ENCODE data around the gene CHTF18.

CHTF18 gene

DNA sequence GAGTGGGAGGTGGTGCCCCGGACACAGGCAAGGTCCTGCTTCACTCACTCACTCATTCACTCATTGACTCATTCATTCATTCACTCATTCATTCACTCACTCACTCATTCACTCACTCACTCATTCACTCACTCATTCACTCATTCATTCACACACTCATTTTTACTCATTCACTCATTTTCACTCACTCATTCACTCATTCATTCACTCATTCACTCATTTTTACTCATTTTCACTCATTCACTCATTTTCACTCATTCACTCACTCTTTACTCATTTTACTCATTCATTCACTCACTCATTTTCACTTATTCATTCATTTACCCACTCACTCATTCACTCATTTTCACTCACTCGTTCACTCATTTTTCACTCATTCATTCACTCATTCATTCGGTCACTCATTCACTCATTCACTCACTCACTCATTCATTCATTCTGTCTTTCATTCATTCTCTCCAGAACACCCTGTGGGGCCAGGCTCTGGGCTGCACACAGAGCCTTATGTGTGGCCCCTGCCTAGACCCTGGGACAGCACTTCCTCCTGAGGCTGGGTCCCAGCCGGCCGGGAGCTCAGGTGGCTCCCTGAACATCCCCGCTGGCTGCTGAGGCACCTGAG lies 9.4 kb upstream of the CHTF18 start:
- no peak for DNase-seq (ENCODE audit: low read depth)
- Histone ChIP-seq H3K4me3 (ENCODE audit: low read length) (no peak overlapping the region), H3K36me3 (ENCODE audit: control insufficient read depth, insufficient read depth, low read length, severe bottlenecking) (no peaks in the 10 kb centered on the region), H3K4me1 (ENCODE audit: control insufficient read depth, insufficient read depth, low read length) (peaks cover 4% of the 10 kb centered on the region), H3K9me3 (ENCODE audit: control insufficient read depth, low read length) (no peaks in the 10 kb centered on the region), H3K9ac (ENCODE audit: low read length) (no peak overlapping the region), H3K27me3 (replicated peaks; ENCODE audit: control insufficient read depth, insufficient read depth, low read length) (peaks cover 42% of the 10 kb centered on the region)

- peaks cover 4% of the 10 kb centered on the region for H3K4me1 ChIP-seq (ENCODE audit: control insufficient read depth, insufficient read depth, low read length)
- H3K36me3 ChIP-seq (ENCODE audit: control insufficient read depth, insufficient read depth, low read length, severe bottlenecking), result no peaks in the 10 kb centered on the region
- peaks cover 42% of the 10 kb centered on the region for H3K27me3 ChIP-seq (replicated peaks; ENCODE audit: control insufficient read depth, insufficient read depth, low read length)
- H3K9me3 ChIP-seq (ENCODE audit: control insufficient read depth, low read length), result no peaks in the 10 kb centered on the region
- no peak overlapping the region for H3K9ac ChIP-seq (ENCODE audit: low read length)
- no peak for DNase-seq (ENCODE audit: low read depth)
- H3K4me3 ChIP-seq (ENCODE audit: low read length), result no peak overlapping the region
These were observed 8.9 kb upstream of the CHTF18 start for GRCh38 chr16:779561-779960.

DNA sequence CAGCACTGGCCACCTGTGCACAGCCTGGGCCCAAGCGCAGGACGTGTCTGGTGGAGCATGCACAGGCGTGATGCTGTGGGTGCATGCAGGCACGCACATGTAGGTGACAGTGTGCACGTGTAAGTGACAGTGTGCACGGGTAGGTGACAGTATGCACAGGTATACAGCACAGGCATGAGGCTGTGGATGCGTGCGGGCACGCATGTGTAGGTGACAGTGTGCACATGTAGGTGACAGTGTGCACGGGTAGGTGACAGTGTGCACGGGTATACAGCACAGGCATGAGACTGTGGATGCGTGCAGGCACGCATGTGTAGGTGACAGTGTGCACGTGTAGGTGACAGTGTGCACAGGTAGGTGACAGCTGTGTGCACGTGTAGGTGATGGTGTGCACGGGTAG lies 8.1 kb upstream of the CHTF18 start:
- no peak for DNase-seq (ENCODE audit: low read depth)
- Histone ChIP-seq H3K27me3 (replicated peaks; ENCODE audit: control insufficient read depth, insufficient read depth, low read length) (peaks cover 42% of the 10 kb centered on the region), H3K36me3 (ENCODE audit: control insufficient read depth, insufficient read depth, low read length, severe bottlenecking) (no peaks in the 10 kb centered on the region), H3K9ac (ENCODE audit: low read length) (no peak overlapping the region), H3K9me3 (ENCODE audit: control insufficient read depth, low read length) (no peaks in the 10 kb centered on the region), H3K4me3 (ENCODE audit: low read length) (no peak overlapping the region), H3K4me1 (ENCODE audit: control insufficient read depth, insufficient read depth, low read length) (peaks cover 4% of the 10 kb centered on the region)

DNA sequence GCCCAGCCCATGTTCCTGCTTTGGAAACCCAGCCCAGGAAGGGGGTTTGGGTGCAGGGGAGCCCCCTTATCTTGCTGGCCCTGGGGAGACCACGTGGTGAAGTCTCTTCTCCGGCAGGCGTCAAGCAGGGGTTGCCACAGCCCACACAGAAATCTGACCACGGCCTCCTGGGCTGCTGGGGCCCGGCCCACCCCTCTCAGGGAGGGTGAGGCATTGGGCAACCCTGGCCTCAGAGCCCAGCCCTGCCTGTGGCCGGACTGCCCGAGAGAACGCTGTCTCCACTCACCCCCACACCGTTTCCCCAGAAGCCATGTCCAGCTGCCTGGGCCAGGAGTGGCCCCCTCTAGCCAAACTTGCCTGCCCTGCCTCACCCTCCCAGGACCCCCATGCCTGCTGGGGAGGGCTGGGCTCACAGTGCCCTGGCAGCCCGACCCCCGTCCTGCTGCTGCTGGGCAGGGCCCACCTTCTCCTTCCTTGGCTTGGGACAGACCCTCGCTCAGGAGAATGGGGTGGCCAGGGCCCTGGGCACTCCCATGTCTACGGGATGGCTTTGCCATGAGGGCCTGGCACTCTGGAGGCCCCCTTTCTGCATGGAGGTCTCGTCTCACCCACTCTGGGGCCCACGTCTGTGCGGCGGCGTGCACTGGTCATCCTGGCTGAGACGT lies 6.9 kb upstream of the CHTF18 start:
- H3K9me3 ChIP-seq (ENCODE audit: control insufficient read depth, low read length), result no peaks in the 10 kb centered on the region
- H3K4me1 ChIP-seq (ENCODE audit: control insufficient read depth, insufficient read depth, low read length), result peaks cover 4% of the 10 kb centered on the region
- no peak overlapping the region for H3K4me3 ChIP-seq (ENCODE audit: low read length)
- no peak for DNase-seq (ENCODE audit: low read depth)
- H3K36me3 ChIP-seq (ENCODE audit: control insufficient read depth, insufficient read depth, low read length, severe bottlenecking), result peaks cover 5% of the 10 kb centered on the region
- H3K9ac ChIP-seq (ENCODE audit: low read length), result no peak overlapping the region
- peaks cover 38% of the 10 kb centered on the region for H3K27me3 ChIP-seq (replicated peaks; ENCODE audit: control insufficient read depth, insufficient read depth, low read length)

DNA sequence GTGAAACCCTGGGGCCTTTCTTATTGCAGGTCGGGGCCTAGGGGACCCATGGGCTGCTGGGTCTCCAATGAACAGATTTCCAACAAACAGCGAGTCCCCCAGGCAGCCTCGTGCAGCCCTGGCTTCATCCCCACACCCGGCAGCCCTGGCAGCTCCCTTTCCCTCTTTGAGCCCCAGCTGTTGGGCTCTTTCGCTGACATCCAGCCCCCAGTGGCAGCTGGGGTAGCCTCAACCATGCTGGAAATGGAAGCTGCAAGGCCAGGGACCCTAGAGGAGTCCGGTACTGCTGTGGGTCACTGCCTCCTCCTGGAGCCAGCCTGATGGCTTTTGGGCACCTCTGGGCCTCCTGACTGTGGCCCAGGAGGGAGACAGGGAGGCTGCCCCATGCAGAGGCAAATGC lies 6.2 kb upstream of the CHTF18 start:
- Histone ChIP-seq H3K36me3 (ENCODE audit: control insufficient read depth, insufficient read depth, low read length, severe bottlenecking) (peaks cover 5% of the 10 kb centered on the region), H3K9me3 (ENCODE audit: control insufficient read depth, low read length) (no peaks in the 10 kb centered on the region), H3K9ac (ENCODE audit: low read length) (no peak overlapping the region), H3K4me1 (ENCODE audit: control insufficient read depth, insufficient read depth, low read length) (peaks cover 7% of the 10 kb centered on the region), H3K4me3 (ENCODE audit: low read length) (no peak overlapping the region), H3K27me3 (replicated peaks; ENCODE audit: control insufficient read depth, insufficient read depth, low read length) (peaks cover 38% of the 10 kb centered on the region)
- no peak for DNase-seq (ENCODE audit: low read depth)

- Histone ChIP-seq H3K27me3 (replicated peaks; ENCODE audit: control insufficient read depth, insufficient read depth, low read length) (peaks cover 38% of the 10 kb centered on the region), H3K9ac (ENCODE audit: low read length) (no peak overlapping the region), H3K4me3 (ENCODE audit: low read length) (no peak overlapping the region), H3K9me3 (ENCODE audit: control insufficient read depth, low read length) (no peaks in the 10 kb centered on the region), H3K36me3 (ENCODE audit: control insufficient read depth, insufficient read depth, low read length, severe bottlenecking) (peaks cover 5% of the 10 kb centered on the region), H3K4me1 (ENCODE audit: control insufficient read depth, insufficient read depth, low read length) (peaks cover 11% of the 10 kb centered on the region)
- no peak for DNase-seq (ENCODE audit: low read depth)
These were observed 5.5 kb upstream of the CHTF18 start for GRCh38 chr16:782766-783403.

DNA sequence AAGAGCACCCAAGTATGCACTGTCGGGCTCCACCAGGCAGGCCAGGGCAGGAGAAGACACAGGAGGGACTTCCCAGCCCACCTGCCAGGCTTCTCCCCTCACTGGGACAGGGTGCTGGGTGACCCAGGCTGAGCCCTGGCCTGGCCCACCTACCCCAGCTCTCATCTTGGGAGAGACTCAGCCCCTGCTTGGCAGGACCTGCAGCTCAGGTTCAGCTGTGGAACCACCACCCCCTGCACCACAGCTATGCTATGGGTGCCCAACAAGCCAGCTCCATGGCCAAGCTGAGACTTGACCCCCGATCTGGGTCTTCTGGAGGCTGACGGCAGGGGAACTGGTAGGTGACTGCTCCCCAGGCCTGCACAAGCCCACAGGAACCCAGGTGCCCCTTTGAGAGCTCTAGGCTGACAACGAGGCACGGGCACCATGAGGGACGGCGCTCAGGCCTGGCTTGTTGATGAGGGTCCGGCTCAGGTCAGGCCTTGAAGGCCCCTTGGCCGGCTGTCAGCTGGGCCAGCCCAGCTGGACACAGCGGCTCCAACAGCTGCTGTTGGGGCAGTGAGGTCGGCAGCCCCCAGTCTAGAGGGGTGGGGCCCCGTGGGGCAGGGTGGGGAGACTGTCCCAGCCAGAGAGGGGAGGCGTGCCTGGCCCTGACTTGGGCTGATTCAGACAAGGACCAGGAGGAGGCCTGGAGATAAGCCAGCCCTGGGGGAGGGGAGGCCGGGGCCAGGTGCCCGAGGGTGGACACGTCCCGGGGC lies 4.8 kb upstream of the CHTF18 start:
- Histone ChIP-seq H3K4me3 (ENCODE audit: low read length) (no peak overlapping the region), H3K9ac (ENCODE audit: low read length) (no peak overlapping the region), H3K9me3 (ENCODE audit: control insufficient read depth, low read length) (no peaks in the 10 kb centered on the region), H3K4me1 (ENCODE audit: control insufficient read depth, insufficient read depth, low read length) (peaks cover 11% of the 10 kb centered on the region), H3K27me3 (replicated peaks; ENCODE audit: control insufficient read depth, insufficient read depth, low read length) (peaks cover 32% of the 10 kb centered on the region), H3K36me3 (ENCODE audit: control insufficient read depth, insufficient read depth, low read length, severe bottlenecking) (peaks cover 5% of the 10 kb centered on the region)
- DNase-seq (ENCODE audit: low read depth), result no peak

- Histone ChIP-seq H3K9ac (ENCODE audit: low read length) (no peak overlapping the region), H3K9me3 (ENCODE audit: control insufficient read depth, low read length) (no peaks in the 10 kb centered on the region), H3K4me1 (ENCODE audit: control insufficient read depth, insufficient read depth, low read length) (peaks cover 11% of the 10 kb centered on the region), H3K27me3 (replicated peaks; ENCODE audit: control insufficient read depth, insufficient read depth, low read length) (peaks cover 24% of the 10 kb centered on the region), H3K4me3 (ENCODE audit: low read length) (no peak overlapping the region), H3K36me3 (ENCODE audit: control insufficient read depth, insufficient read depth, low read length, severe bottlenecking) (peaks cover 5% of the 10 kb centered on the region)
- no peak for DNase-seq (ENCODE audit: low read depth)
These were observed 4.0 kb upstream of the CHTF18 start for GRCh38 chr16:784431-784830.

DNA sequence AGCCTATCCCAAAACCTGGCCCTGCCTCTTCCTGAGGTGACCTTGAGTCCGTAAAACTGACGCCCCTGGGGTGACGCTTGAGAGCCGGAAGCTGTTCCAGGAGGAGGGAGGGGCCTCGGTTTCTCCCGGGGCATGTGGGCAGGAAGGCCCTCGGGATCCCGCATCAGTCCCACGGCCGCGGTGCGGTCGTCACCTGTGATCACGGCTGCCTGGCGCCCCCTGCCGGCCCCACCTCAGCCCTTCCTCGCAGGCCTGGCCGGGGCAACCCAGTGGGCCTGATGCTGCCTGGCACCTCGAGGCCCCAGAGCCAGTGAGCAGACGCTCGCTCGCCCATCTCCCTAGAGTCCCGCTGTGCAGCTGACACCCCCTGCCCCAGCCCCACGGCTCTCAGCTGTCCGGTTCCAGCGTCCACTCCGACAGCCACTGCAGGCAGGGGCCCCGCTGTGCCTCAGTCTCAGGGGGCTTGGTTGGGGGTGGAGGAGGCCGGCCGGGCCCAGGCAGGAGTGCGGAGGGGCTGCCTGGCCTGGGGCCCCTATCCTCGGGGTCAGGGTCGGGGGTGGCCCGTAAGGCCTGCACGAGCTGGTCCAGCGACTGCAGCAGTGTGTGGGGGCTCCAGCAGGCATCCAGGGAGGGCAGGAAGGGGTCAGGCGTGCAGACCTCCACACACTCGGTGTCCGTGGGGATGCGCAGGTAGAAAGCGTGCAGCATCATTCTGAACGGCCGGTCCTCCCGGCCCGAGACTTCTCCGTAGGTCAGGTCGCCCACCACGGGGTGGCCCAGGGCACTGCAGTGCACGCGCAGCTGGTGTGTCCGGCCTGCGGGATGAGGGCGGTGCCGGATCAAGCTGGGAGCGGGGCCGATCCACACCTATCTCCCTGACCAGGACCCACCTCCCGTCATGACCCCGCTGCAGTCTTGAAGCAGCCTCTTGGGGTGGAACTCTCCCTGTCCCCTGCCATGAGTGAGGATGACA lies 2.6 kb upstream of the CHTF18 start:
- peaks cover 18% of the 10 kb centered on the region for H3K27me3 ChIP-seq (replicated peaks; ENCODE audit: control insufficient read depth, insufficient read depth, low read length)
- H3K9me3 ChIP-seq (ENCODE audit: control insufficient read depth, low read length), result no peaks in the 10 kb centered on the region
- no peak overlapping the region for H3K9ac ChIP-seq (ENCODE audit: low read length)
- H3K4me3 ChIP-seq (ENCODE audit: low read length), result no peak overlapping the region
- DNase-seq (ENCODE audit: low read depth), result peak; percentile 82
- peaks cover 11% of the 10 kb centered on the region for H3K4me1 ChIP-seq (ENCODE audit: control insufficient read depth, insufficient read depth, low read length)
- peaks cover 5% of the 10 kb centered on the region for H3K36me3 ChIP-seq (ENCODE audit: control insufficient read depth, insufficient read depth, low read length, severe bottlenecking)

DNA sequence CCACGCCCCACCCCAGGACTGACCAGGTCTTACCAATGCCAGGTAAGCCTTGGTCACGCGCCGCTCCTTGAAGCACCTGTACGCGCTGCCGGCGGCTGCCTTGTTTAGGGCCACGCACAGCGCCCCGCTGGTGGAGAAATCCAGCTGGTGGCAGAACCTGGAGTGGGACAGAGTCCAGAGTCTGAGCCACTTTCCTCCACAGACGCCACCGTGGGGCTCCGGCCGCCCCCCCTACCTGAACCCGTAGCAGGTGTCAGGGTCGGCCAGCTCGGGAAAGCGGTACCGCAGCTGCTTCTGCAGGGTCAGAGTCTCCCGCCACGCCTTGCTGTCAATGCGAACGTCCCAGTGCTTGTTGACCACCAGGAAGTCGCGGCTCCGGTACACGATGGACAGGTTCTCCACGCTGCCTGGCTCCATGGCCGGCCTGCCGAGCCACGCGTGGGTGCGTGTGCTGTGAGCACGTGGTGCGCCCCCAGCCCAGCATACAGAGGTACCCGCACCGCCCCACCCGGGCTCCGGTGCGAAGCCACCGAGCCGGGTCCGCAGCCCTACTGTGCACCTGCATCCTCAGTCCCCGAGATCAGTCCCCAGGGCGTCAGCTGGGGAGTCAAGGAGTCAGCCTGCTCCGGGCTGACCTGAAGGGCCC lies 976 bp upstream of the CHTF18 start:
- Histone ChIP-seq H3K36me3 (ENCODE audit: control insufficient read depth, insufficient read depth, low read length, severe bottlenecking) (peaks cover 5% of the 10 kb centered on the region), H3K9ac (ENCODE audit: low read length) (peak overlapping the region; percentile 93), H3K9me3 (ENCODE audit: control insufficient read depth, low read length) (no peaks in the 10 kb centered on the region), H3K4me3 (ENCODE audit: low read length) (peak overlapping the region; percentile 93), H3K4me1 (ENCODE audit: control insufficient read depth, insufficient read depth, low read length) (peaks cover 7% of the 10 kb centered on the region), H3K27me3 (replicated peaks; ENCODE audit: control insufficient read depth, insufficient read depth, low read length) (peaks cover 10% of the 10 kb centered on the region)
- DNase-seq (ENCODE audit: low read depth), result no peak
